B cell (primary cell): Measurements from ENCODE around the gene NCMAP.
"Not testable (repeated sequence)": the region's sequence is repeated elsewhere in the genome, so short reads cannot be mapped to it uniquely, and the experiment has no call there.

Experiments
- EZH2 ChIP-seq: IDR thresholded peaks from 2 replicates; pipeline ENCODE4 v1.6.1; 2012; ENCODE audit warnings: borderline replicate concordance, low read depth, mild to moderate bottlenecking, moderate library complexity, low read length; ENCODE audit not compliant: insufficient read depth, poor library complexity, severe bottlenecking
- TF ChIP-seq, protein P1 (sequence below): fragments of 200-600 bp; IDR thresholded peaks from one replicate; pipeline ENCODE4 v1.8.0; 2022; ENCODE audit warnings: antibody characterized with exemption, mild to moderate bottlenecking

DNA sequence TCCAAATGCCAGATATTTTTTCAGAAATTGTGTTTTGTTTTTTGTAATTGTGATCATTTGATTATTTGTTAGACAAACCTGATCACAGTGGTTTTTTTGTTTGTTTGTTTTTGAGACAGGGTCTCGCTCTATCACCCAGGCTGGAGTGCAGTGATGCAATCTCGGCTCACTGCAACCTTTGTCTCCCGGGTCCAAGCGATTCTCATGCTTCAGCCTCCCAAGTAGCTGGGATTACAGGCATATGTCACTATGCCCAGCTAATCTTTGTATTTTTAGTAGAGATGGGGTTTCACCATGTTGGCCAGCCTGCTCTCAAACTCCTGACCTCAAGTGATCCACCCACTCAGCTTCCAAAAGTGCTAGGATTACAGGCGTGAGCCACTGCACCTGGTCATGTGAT is 6.7 kb upstream of the NCMAP start:
- TF ChIP-seq, protein P1, sequence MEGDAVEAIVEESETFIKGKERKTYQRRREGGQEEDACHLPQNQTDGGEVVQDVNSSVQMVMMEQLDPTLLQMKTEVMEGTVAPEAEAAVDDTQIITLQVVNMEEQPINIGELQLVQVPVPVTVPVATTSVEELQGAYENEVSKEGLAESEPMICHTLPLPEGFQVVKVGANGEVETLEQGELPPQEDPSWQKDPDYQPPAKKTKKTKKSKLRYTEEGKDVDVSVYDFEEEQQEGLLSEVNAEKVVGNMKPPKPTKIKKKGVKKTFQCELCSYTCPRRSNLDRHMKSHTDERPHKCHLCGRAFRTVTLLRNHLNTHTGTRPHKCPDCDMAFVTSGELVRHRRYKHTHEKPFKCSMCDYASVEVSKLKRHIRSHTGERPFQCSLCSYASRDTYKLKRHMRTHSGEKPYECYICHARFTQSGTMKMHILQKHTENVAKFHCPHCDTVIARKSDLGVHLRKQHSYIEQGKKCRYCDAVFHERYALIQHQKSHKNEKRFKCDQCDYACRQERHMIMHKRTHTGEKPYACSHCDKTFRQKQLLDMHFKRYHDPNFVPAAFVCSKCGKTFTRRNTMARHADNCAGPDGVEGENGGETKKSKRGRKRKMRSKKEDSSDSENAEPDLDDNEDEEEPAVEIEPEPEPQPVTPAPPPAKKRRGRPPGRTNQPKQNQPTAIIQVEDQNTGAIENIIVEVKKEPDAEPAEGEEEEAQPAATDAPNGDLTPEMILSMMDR: not testable (repeated sequence)
- TF ChIP-seq EZH2: not testable (repeated sequence)
